Spleen (tissue), 11 donors: ENCODE data around the gene CENPT. TPM values are rescaled to one million over a fixed set of nuclear protein-coding genes. Genes with fewer than 3 reads are reported as not detected.

Experiments used
- DNase-seq: peaks from one replicate; pipeline ENCODE4 v3.0.0-alpha.2; 2020
- H3K27ac ChIP-seq, 8 donors: fragments of 200-600 bp; sonication (generic) in 7 of 8; 1 replicate in 4 of 8; 2 replicates in 4 of 8; pipeline versions ENCODE4 v1.5.0 to v1.8.0; 2016 to 2021; ENCODE audit warnings: inconsistent platforms in 4 of 8, mild to moderate bottlenecking in 4 of 8, moderate library complexity in 1 of 8
- H3K27me3 ChIP-seq, 7 donors: fragments of 200-600 bp; sonication (generic) in 6 of 7; replicated peaks in 1 of 7; 1 replicate in 4 of 7; 2 replicates in 3 of 7; pipeline versions ENCODE4 v1.5.0 to v1.8.0; 2016 to 2021; ENCODE audit warnings: inconsistent platforms in 3 of 7, mild to moderate bottlenecking in 1 of 7
- H3K36me3 ChIP-seq, 6 donors: fragments of 200-600 bp; sonication (generic) in 5 of 6; 1 replicate in 4 of 6; 2 replicates in 2 of 6; pipeline versions ENCODE4 v1.5.0 to v1.8.0; 2016 to 2021; ENCODE audit warnings: inconsistent platforms in 2 of 6
- H3K4me1 ChIP-seq, 6 donors: fragments of 200-600 bp; sonication (generic) in 5 of 6; 1 replicate in 3 of 6; 2 replicates in 3 of 6; pipeline versions ENCODE4 v1.5.0 to v1.8.0; 2016 to 2021; ENCODE audit warnings: inconsistent platforms in 3 of 6
- H3K4me3 ChIP-seq, 8 donors: fragments of 200-600 bp; sonication (generic) in 7 of 8; 1 replicate in 4 of 8; 2 replicates in 4 of 8; pipeline versions ENCODE4 v1.5.0 to v1.8.0; 2016 to 2021; ENCODE audit warnings: inconsistent platforms in 4 of 8, mild to moderate bottlenecking in 4 of 8, moderate library complexity in 2 of 8
- H3K9me3 ChIP-seq, 8 donors: fragments of 200-600 bp; sonication (generic) in 7 of 8; 1 replicate in 4 of 8; 2 replicates in 4 of 8; pipeline versions ENCODE4 v1.5.0 to v1.8.0; 2016 to 2021; ENCODE audit warnings: inconsistent platforms in 4 of 8
- CTCF ChIP-seq, 11 experiments: fragments of 200-600 bp in 7 of 11; fragments of 450-650 bp in 4 of 11; sonication (generic) in 4 of 11; IDR thresholded peaks in 8 of 11; conservative IDR thresholded peaks in 3 of 11; 1 replicate in 7 of 11; 2 replicates in 4 of 11; pipeline versions ENCODE4 v1.4.0 to v1.8.0; 2016 to 2021; ENCODE audit warnings: antibody characterized with exemption in 11 of 11, inconsistent platforms in 4 of 11, mild to moderate bottlenecking in 1 of 11
- POLR2A ChIP-seq, 3 donors: fragments of 450-650 bp; IDR thresholded peaks; one replicate each; pipeline ENCODE4 v1.5.1; 2017; ENCODE audit warnings: antibody characterized with exemption in 3 of 3, mild to moderate bottlenecking in 1 of 3
- POLR2AphosphoS5 ChIP-seq, 3 donors: sonication (generic); formaldehyde crosslinking; IDR thresholded peaks; one replicate each; pipeline ENCODE4 v1.5.1; 2017; ENCODE audit warnings: antibody characterized with exemption in 3 of 3
- WGBS, 5 donors: extraction: QIAGEN DNeasy Blood & Tissue Kit in 3 of 5; methylation state at CpG; one replicate each; pipeline versions ENCODE4 v1.1.5 to v1.1.7; 2013 to 2018; 5-methylcytosine and 5-hydroxymethylcytosine counted together
- intact Hi-C: fragments of 100-400 bp; cut with DNase I; formaldehyde crosslinking; loops from one replicate; pipeline ENCODE4 v1.15.0; 2023; ENCODE audit warnings: low total_unique reads
- polyA plus RNA-seq, 3 donors: library from polyadenylated mRNA; stranded (reverse); fragments of 200-250 nt; gene quantifications; one replicate each; pipeline ENCODE4 v1.2.1, GENCODE V29; 2013
- total RNA-seq, 7 donors: library from RNA; depleted of rRNA in 3 of 7; stranded (reverse); fragments of >200 nt in 3 of 7; fragmentation: NEBNext Ultra II Directional in 4 of 7; extraction: Animal tissue kit (Norgen Biotek cat#: 25700) in 4 of 7; gene quantifications; one replicate each; pipeline versions ENCODE4 v1.1.0 to v1.2.1, GENCODE V29; 2016 to 2021
- donor health status: healthy with polysubstance abuse.
- donor health status: DM: no; HTN: no; CAD: no; lungs with moderate emphysema.
- donor health status: DM: no; HTN: no; CAD: no.
- donor health status: Bipolar disorder and iron deficiency.
- donor health status: healthy.
- donor health status: DM: no; HTN: no; CAD: no.
- donor health status: DM: yes; HTN: yes; CAD: no.

Gene CENPT
- total and polyA plus RNA-seq, 10 donors, result 43.2 to 101 (median 53.4) TPM

DNA sequence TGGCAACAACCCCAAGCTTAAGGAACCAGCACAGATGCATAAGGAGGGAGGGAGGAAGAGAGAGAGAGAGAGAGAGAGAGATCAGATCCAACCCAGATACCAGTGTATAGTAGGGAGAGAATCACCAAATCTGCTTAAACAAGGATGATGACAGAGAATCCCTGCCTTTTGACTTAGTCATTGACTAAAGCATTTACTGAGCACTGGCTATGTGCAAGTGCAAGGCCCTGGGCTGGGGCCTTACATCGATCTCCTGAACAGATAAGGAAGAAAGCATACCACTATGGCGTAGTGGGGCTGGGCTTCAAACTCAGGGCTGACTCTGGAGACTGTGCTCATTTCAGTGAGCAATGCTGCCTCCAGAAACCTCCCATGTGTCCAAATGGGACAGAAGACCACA lies 25.0 kb downstream of the CENPT start:
- intact Hi-C loops, result no loop called here
- 94 to 100% (median 96%) methylated on average over 2 of the region's 2 CpGs for WGBS, 5 donors
- TF ChIP-seq POLR2AphosphoS5 (IDR thresholded peaks at IDR 0.05) (no peak), POLR2A (IDR thresholded peaks at IDR 0.05) (no peak), CTCF (IDR thresholded peaks at IDR 0.05 in 8 of 11, conservative IDR thresholded peaks at IDR 0.05 in 3 of 11) (no peak)
- H3K27me3 ChIP-seq, result no peaks in the 10 kb centered on the region
- no peak for DNase-seq
- no peaks in the 10 kb centered on the region for H3K4me1 ChIP-seq
- no peak overlapping the region for H3K4me3 ChIP-seq
- H3K36me3 ChIP-seq, result peaks cover 0 to 21% (median 9%) of the 10 kb centered on the region in 6 donors
- H3K9me3 ChIP-seq, result no peaks in the 10 kb centered on the region
- no peak overlapping the region for H3K27ac ChIP-seq

DNA sequence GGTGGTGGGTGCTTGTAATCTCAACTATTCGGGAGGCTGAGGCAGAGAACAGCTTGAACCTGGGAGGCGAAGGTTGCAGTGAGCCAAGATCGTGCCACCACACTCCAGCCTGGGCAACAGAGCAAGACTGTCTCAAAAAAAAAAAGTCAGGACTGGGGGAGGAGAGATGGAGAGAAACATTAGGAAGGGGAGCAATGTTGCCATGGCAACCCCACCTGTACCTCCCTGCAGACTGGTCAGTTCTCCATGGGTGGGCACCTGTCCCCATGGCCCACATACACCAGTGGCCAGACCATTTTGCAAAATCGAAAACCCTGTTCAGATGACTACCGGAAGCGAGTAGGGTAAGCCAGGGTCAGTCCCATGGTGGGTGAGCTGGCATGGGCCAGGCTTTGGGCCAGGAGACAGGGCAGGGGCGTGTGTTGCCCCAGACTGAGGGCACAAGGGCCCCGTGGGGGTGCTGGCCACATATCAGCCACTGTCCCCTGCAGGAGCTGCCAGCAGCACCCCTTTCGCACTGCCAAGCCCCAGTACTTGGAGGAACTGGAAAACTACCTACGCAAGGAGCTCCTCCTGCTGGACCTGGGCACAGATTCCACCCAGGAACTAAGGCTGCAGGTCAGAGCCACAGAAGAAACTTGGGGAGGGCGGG lies 26.8 kb downstream of the CENPT start:
- 89 to 93% (median 91%) methylated on average over 8 to 11 of the region's 11 CpGs for WGBS, 5 donors
- no peak for TF ChIP-seq CTCF (IDR thresholded peaks at IDR 0.05 in 8 of 11, conservative IDR thresholded peaks at IDR 0.05 in 3 of 11)
- no peak for TF ChIP-seq POLR2A (IDR thresholded peaks at IDR 0.05)
- no peak for TF ChIP-seq POLR2AphosphoS5 (IDR thresholded peaks at IDR 0.05)
- Histone ChIP-seq H3K4me1 (peaks cover 0 to 9% (median 8%) of the 10 kb centered on the region in 6 donors), H3K27ac (no peak overlapping the region), H3K27me3 (no peaks in the 10 kb centered on the region), H3K9me3 (no peaks in the 10 kb centered on the region), H3K4me3 (no peak overlapping the region), H3K36me3 (peaks cover 0 to 3% (median 0%) of the 10 kb centered on the region in 6 donors)
- DNase-seq, result no peak
- intact Hi-C loops, result no loop called here

- DNase-seq, result no peak
- H3K27ac ChIP-seq, result no peak overlapping the region
- H3K4me3 ChIP-seq, result no peak overlapping the region
- H3K27me3 ChIP-seq, result no peaks in the 10 kb centered on the region
- no peak for TF ChIP-seq CTCF (IDR thresholded peaks at IDR 0.05 in 8 of 11, conservative IDR thresholded peaks at IDR 0.05 in 3 of 11)
- TF ChIP-seq POLR2AphosphoS5 (IDR thresholded peaks at IDR 0.05), result no peak
- no peak for TF ChIP-seq POLR2A (IDR thresholded peaks at IDR 0.05)
- intact Hi-C loops, result no loop called here
- no peaks in the 10 kb centered on the region for H3K36me3 ChIP-seq
- H3K9me3 ChIP-seq, result no peaks in the 10 kb centered on the region
- peaks cover 0 to 9% (median 8%) of the 10 kb centered on the region in 6 donors for H3K4me1 ChIP-seq
- 88 to 96% (median 94%) methylated on average over 6 to 8 of the region's 8 CpGs for WGBS, 5 donors
Observed at GRCh38 chr16:67814567-67814966, 32.9 kb downstream of the CENPT start.

DNA sequence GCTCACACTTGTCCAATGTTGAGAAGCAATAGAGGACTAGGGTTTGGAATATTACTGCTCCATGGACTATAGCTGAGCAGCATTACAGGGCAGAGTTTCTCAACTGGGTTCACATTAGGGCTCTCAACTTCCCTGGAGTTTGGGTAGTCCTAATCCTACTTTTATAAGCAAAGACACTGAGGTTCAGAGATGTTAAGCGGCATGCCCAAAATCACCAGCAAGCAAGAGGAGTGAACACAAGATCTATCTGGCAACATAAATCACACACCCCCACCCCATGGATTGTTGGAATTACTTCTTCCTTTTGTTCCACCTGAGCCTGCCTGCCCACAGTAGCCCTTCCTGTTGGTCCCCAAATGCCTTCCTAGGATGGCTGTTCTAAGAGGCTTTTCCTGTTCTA lies 35.6 kb downstream of the CENPT start:
- no peak overlapping the region for H3K27ac ChIP-seq
- no peak overlapping the region for H3K4me3 ChIP-seq
- no peak for TF ChIP-seq POLR2AphosphoS5 (IDR thresholded peaks at IDR 0.05)
- no peak for TF ChIP-seq POLR2A (IDR thresholded peaks at IDR 0.05)
- TF ChIP-seq CTCF (IDR thresholded peaks at IDR 0.05 in 8 of 11, conservative IDR thresholded peaks at IDR 0.05 in 3 of 11), result no peak
- 86 to 98% (median 92%) methylated on average over 1 of the region's 1 CpG for WGBS, 5 donors
- peaks cover 6 to 17% (median 14%) of the 10 kb centered on the region in 6 donors for H3K4me1 ChIP-seq
- no peaks in the 10 kb centered on the region for H3K36me3 ChIP-seq
- H3K9me3 ChIP-seq, result no peaks in the 10 kb centered on the region
- no peak for DNase-seq
- no peaks in the 10 kb centered on the region for H3K27me3 ChIP-seq
- intact Hi-C loops, result no loop called here
